Mesendoderm (in vitro differentiated cells): ENCODE measurements around the gene TMEM132A.
A peak's percentile ranks its signal among the peaks of the same experiment; 100 is the strongest.

Source experiments
- DNase-seq: peaks from one replicate; pipeline ENCODE4 v3.0.0; 2013
- H2AK5ac ChIP-seq: 2 replicates; pipeline ENCODE4 v1.6.1; 2013; ENCODE audit warnings: low read length, inconsistent platforms
- H2BK120ac ChIP-seq: 2 replicates; pipeline ENCODE4 v1.6.1; 2013; ENCODE audit warnings: low read depth, mild to moderate bottlenecking, low read length, moderate library complexity, mixed read lengths
- H2BK15ac ChIP-seq: replicated peaks from 2 replicates; pipeline ENCODE4 v1.6.1; 2013; ENCODE audit warnings: low read depth, mild to moderate bottlenecking, moderate library complexity
- H2BK5ac ChIP-seq: 2 replicates; pipeline ENCODE4 v1.6.1; 2013; ENCODE audit warnings: low read length, inconsistent platforms
- H3K18ac ChIP-seq: 2 replicates; pipeline ENCODE4 v1.6.1; 2013; ENCODE audit warnings: mild to moderate bottlenecking, low read length, mixed read lengths
- H3K23ac ChIP-seq: one replicate; pipeline ENCODE4 v1.6.1; 2013; ENCODE audit warnings: low read length
- H3K27ac ChIP-seq: 2 replicates; pipeline ENCODE4 v1.5.1; 2013; ENCODE audit warnings: low read depth, mild to moderate bottlenecking, inconsistent platforms, low read length, moderate library complexity
- H3K27me3 ChIP-seq: 2 replicates; pipeline ENCODE4 v1.6.1; 2013; ENCODE audit warnings: low read length, control low read depth, mild to moderate bottlenecking, inconsistent platforms; ENCODE audit not compliant: insufficient read depth, poor library complexity
- H3K36me3 ChIP-seq: 2 replicates; pipeline ENCODE4 v1.6.1; 2013; ENCODE audit warnings: low read length, inconsistent platforms; ENCODE audit not compliant: control insufficient read depth, insufficient read depth
- H3K4ac ChIP-seq: one replicate; pipeline ENCODE4 v1.6.1; 2013; ENCODE audit warnings: low read depth, mild to moderate bottlenecking, low read length, moderate library complexity
- H3K4me1 ChIP-seq: 2 replicates; pipeline ENCODE4 v1.6.1; 2013; ENCODE audit warnings: low read depth, low read length, inconsistent platforms; ENCODE audit not compliant: control insufficient read depth
- H3K4me2 ChIP-seq: 2 replicates; pipeline ENCODE4 v1.6.1; 2013; ENCODE audit warnings: low read length
- H3K4me3 ChIP-seq: 2 replicates; pipeline ENCODE4 v1.5.1; 2013; ENCODE audit warnings: mild to moderate bottlenecking, low read length
- H3K56ac ChIP-seq: one replicate; pipeline ENCODE4 v1.6.1; 2013; ENCODE audit warnings: low read length
- H3K79me1 ChIP-seq: 2 replicates; pipeline ENCODE4 v1.6.1; 2013; ENCODE audit warnings: low read length, inconsistent platforms
- H3K79me2 ChIP-seq: 2 replicates; pipeline ENCODE4 v1.6.1; 2013; ENCODE audit warnings: mild to moderate bottlenecking, low read length; ENCODE audit not compliant: control insufficient read depth, insufficient read depth
- H3K9ac ChIP-seq: 2 replicates; pipeline ENCODE4 v1.6.1; 2013; ENCODE audit warnings: low read length, inconsistent platforms
- H4K5ac ChIP-seq: one replicate; pipeline ENCODE4 v1.6.1; 2013; ENCODE audit warnings: low read length
- H4K8ac ChIP-seq: one replicate; pipeline ENCODE4 v1.6.1; 2013; ENCODE audit warnings: low read depth, mild to moderate bottlenecking, control low read depth, low read length, moderate library complexity
- WGBS: extraction: QIAGEN DNeasy Blood & Tissue Kit; methylation state at CpG from one replicate; pipeline ENCODE4 v1.1.7; 2013; ENCODE audit warnings: low lambda C conversion rate, missing lambda C conversion rate; ENCODE audit not compliant: insufficient coverage; ENCODE audit errors: extremely low coverage; 5-methylcytosine and 5-hydroxymethylcytosine counted together

The TMEM132A gene

GRCh38 chr11:60948250-60948649 is 24.0 kb downstream of the TMEM132A start:
- no peak for DNase-seq
- Histone ChIP-seq H3K79me1 (no peaks in the 10 kb centered on the region), H3K36me3 (no peaks in the 10 kb centered on the region), H3K18ac (no peak overlapping the region), H3K27me3 (no peaks in the 10 kb centered on the region), H3K56ac (no peak overlapping the region), H3K4me3 (no peak overlapping the region), H3K27ac (no peak overlapping the region), H4K8ac (no peak overlapping the region), H2BK5ac (no peak overlapping the region), H3K23ac (no peak overlapping the region), H4K5ac (no peak overlapping the region), H2BK15ac (no peak overlapping the region), H2BK120ac (no peak overlapping the region), H3K4me2 (no peak overlapping the region), H3K4me1 (peaks cover 4% of the 10 kb centered on the region), H2AK5ac (no peak overlapping the region), H3K4ac (no peak overlapping the region), H3K9ac (no peak overlapping the region), H3K79me2 (no peaks in the 10 kb centered on the region)
- WGBS = no CpG with 5 or more reads among the region's 5 CpGs

DNA sequence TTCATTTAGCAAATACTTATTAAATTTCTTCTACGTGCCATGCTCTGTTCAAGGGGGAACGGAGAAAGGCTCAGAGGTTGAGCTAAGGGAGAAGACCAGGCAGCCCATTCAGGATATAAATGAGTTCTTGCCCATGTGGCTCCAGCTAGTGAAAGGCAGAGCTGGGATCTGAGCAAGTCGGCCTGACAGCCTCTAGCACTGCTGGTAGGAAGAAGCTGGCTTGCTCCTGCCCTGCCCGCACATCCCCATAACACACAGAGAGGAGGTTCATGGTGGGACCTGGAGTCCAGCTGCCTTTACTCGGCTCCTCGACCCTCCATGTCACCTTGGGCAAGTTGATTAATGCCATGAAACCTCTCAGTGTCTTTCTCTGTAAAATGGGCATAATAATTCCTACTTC is 25.8 kb downstream of the TMEM132A start:
- H4K5ac ChIP-seq = no peak overlapping the region
- no peak overlapping the region for H2BK5ac ChIP-seq
- H3K18ac ChIP-seq = no peak overlapping the region
- no peak overlapping the region for H3K9ac ChIP-seq
- no peak overlapping the region for H3K4ac ChIP-seq
- H3K23ac ChIP-seq = no peak overlapping the region
- no peaks in the 10 kb centered on the region for H3K27me3 ChIP-seq
- no peak overlapping the region for H2AK5ac ChIP-seq
- no CpG with 5 or more reads among the region's 6 CpGs for WGBS
- H4K8ac ChIP-seq = no peak overlapping the region
- H3K56ac ChIP-seq = no peak overlapping the region
- H3K4me2 ChIP-seq = no peak overlapping the region
- no peak overlapping the region for H3K4me3 ChIP-seq
- DNase-seq = no peak
- H2BK15ac ChIP-seq = no peak overlapping the region
- H3K36me3 ChIP-seq = no peaks in the 10 kb centered on the region
- H3K79me1 ChIP-seq = no peaks in the 10 kb centered on the region
- no peaks in the 10 kb centered on the region for H3K79me2 ChIP-seq
- no peak overlapping the region for H3K27ac ChIP-seq
- H2BK120ac ChIP-seq = no peak overlapping the region
- peaks cover 4% of the 10 kb centered on the region for H3K4me1 ChIP-seq

DNA sequence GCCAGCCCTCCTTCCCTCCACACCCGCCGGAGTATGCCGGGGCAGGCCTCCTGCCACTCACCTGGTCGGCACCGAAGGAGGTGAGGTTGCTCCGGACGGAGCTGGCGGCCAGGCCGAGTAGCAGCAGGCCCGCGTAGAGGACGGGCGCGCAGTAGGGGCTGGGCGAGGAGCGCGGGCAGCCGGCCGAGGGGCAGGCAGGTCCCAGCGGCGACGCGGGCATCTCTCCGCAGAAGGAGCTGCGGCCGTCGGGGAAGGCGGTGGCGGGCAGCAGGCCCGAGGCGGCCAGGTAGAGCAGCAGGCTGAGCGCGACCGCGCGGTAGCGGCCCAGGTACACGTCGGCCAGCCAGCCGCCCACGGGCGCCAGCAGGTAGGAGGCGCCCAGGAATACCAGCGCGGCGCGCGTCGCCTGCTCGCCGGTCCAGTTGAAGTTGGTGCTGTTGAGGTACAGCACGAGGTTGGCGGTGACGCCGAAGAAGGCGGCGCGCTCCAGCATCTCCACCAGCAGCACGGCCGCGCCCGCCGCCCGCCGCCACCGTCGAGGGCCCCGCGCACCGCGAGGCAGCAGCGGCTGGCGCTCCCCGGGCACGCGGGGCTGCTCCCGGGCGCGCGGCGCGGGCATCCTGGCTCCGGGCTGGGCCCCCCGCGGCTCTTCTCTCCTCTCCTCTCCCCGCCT is 26.8 kb downstream of the TMEM132A start:
- Histone ChIP-seq H4K5ac (no peak overlapping the region), H3K4me3 (peak overlapping the region; percentile 24), H4K8ac (no peak overlapping the region), H3K9ac (peak overlapping the region; percentile 62), H3K79me1 (no peaks in the 10 kb centered on the region), H3K4me1 (peaks cover 4% of the 10 kb centered on the region), H3K36me3 (no peaks in the 10 kb centered on the region), H3K27ac (no peak overlapping the region), H3K4ac (no peak overlapping the region), H2BK120ac (no peak overlapping the region), H2AK5ac (no peak overlapping the region), H2BK15ac (no peak overlapping the region), H3K27me3 (no peaks in the 10 kb centered on the region), H2BK5ac (no peak overlapping the region), H3K56ac (peak overlapping the region; percentile 90), H3K79me2 (no peaks in the 10 kb centered on the region), H3K4me2 (peak overlapping the region; percentile 8), H3K18ac (no peak overlapping the region), H3K23ac (no peak overlapping the region)
- WGBS = no CpG with 5 or more reads among the region's 86 CpGs
- peak; percentile 52 for DNase-seq

DNA sequence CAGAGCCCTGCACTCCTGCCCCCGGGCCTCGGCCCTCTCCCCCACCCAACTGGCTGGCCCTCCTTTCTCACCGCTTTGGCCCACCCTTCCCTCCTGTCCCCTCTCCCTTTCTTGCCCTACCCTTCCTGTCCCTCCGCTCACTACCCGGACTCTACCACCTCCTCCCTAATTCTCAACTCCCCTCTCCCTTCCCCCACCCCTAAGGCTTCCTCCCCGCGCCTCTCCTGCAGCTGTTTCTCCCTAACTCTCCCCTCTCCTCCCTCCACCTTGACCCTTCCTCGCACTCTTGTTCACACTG is 27.3 kb downstream of the TMEM132A start:
- Histone ChIP-seq H3K56ac (peak overlapping the region; percentile 90), H2BK15ac (no peak overlapping the region), H2AK5ac (no peak overlapping the region), H3K79me1 (no peaks in the 10 kb centered on the region), H3K4me1 (peaks cover 4% of the 10 kb centered on the region), H3K27ac (no peak overlapping the region), H3K4me2 (peak overlapping the region; percentile 8), H3K36me3 (no peaks in the 10 kb centered on the region), H3K27me3 (no peaks in the 10 kb centered on the region), H3K4me3 (no peak overlapping the region), H3K18ac (no peak overlapping the region), H4K8ac (no peak overlapping the region), H3K23ac (no peak overlapping the region), H3K9ac (peak overlapping the region; percentile 44), H3K4ac (peak overlapping the region; percentile 47), H2BK120ac (no peak overlapping the region), H4K5ac (no peak overlapping the region), H3K79me2 (no peaks in the 10 kb centered on the region), H2BK5ac (no peak overlapping the region)
- DNase-seq = peak; percentile 68
- no CpG with 5 or more reads among the region's 8 CpGs for WGBS

DNA sequence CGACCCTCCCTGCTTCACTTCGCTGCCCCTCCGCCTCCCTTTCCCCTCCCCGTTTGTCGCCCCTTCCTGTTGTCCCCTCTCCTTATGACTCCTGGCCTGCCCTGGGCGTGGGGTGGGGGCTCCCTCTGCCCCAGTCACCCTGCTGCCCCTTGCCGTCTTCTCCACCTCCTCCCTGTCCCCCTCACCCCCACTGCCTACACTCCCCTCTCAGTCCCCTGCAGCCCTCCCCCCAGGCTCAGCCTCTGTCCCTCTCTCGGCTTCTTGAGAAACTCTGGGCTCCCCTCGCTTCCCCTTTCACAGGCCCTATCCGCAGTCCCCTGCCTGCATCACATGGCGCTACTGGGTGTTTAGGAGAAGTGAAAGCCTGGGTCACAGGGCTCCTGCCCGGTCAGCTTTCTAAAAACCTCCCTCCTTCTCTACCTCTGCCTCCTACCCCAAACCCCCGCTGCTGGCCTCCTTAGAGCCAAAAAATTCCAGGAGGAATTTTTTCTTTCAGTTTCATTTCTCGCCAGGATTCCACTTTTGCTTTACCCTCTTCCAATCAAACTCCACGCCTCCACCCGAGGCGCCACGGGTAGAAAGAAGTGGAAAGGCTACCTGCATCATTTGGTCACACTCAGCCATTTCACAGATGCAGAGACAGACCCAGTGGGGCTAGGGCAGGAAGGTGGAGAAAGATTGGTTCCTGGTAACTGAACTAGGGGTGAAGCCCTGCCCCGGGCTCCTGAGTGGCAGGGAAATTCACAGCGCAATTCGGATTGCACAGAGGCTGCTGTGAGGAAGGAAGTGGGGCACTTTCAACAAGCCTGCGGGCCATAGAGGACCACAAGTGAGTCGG is 27.9 kb downstream of the TMEM132A start, which contains the start of gene SLC15A3:
SLC15A3 (minus strand) TSS at position 273 of the 838 bp plus-strand sequence. CDS start 625 bp downstream, outside the sequence.
- DNase-seq = peak; percentile 76
- Histone ChIP-seq H3K4me3 (peak within 1 kb of the TSS; percentile 24), H3K56ac (peak within 1 kb of the TSS; percentile 90), H3K23ac (peak within 1 kb of the TSS; percentile 45), H3K27me3 (no peaks in the 10 kb centered on the region), H3K36me3 (no peaks in the 10 kb centered on the region), H4K8ac (no peak within 1 kb of the TSS), H3K27ac (no peak within 1 kb of the TSS), H2BK5ac (no peak within 1 kb of the TSS), H3K4me1 (peaks cover 4% of the 10 kb centered on the region), H2BK120ac (no peak within 1 kb of the TSS), H2BK15ac (no peak within 1 kb of the TSS), H3K79me1 (no peaks in the 10 kb centered on the region), H3K9ac (peak within 1 kb of the TSS; percentile 62), H4K5ac (peak within 1 kb of the TSS; percentile 71), H3K4ac (peak within 1 kb of the TSS; percentile 47), H2AK5ac (no peak within 1 kb of the TSS), H3K18ac (peak within 1 kb of the TSS; percentile 2), H3K4me2 (peak within 1 kb of the TSS; percentile 8), H3K79me2 (no peaks in the 10 kb centered on the region)
- WGBS = no CpG with 5 or more reads among the region's 23 CpGs
